Stimulated activated naive B cell treated with anti-CD40 and anti-IgM and Interleukin-4, amounts not matched to agents 10 μg/mL and 1 μg/mL and 100 μg/mL, for 72 hours (primary cell): ENCODE data around the gene LMLN.
"Not testable (repeated sequence)": the region's sequence is repeated elsewhere in the genome, so short reads cannot be mapped to it uniquely, and the experiment has no call there.

ENCODE experiments used
- ATAC-seq, 2 donors: fragments of 150-1000 bp; cut with Tn5 transposase; replicated peaks; 2 replicates each; pipeline ENCODE4 v1.10.0; 2021; ENCODE audit warnings: moderate library complexity in 1 of 2
- DNase-seq: peaks from one replicate; pipeline ENCODE4 v3.0.0; 2021
- H3K27ac Mint-ChIP-seq: one replicate; pipeline ENCODE4 v1.8.0; 2022; ENCODE audit warnings: mild to moderate bottlenecking, mixed read lengths
- H3K27me3 Mint-ChIP-seq, 2 donors: one replicate each; pipeline ENCODE4 v1.8.0; 2022; ENCODE audit warnings: mixed read lengths in 2 of 2
- H3K36me3 Mint-ChIP-seq, 2 donors: one replicate each; pipeline ENCODE4 v1.8.0; 2022; ENCODE audit warnings: mixed read lengths in 2 of 2, mild to moderate bottlenecking in 1 of 2
- H3K4me1 Mint-ChIP-seq, 2 donors: one replicate each; pipeline ENCODE4 v1.8.0; 2022; ENCODE audit warnings: mixed read lengths in 2 of 2, mild to moderate bottlenecking in 1 of 2
- H3K4me3 Mint-ChIP-seq, 2 donors: one replicate each; pipeline ENCODE4 v1.8.0; 2022; ENCODE audit warnings: mild to moderate bottlenecking in 2 of 2, mixed read lengths in 2 of 2, moderate library complexity in 1 of 2
- H3K9me3 Mint-ChIP-seq, 2 donors: one replicate each; pipeline ENCODE4 v1.8.0; 2022; ENCODE audit warnings: mixed read lengths in 2 of 2, mild to moderate bottlenecking in 1 of 2

Gene LMLN

DNA sequence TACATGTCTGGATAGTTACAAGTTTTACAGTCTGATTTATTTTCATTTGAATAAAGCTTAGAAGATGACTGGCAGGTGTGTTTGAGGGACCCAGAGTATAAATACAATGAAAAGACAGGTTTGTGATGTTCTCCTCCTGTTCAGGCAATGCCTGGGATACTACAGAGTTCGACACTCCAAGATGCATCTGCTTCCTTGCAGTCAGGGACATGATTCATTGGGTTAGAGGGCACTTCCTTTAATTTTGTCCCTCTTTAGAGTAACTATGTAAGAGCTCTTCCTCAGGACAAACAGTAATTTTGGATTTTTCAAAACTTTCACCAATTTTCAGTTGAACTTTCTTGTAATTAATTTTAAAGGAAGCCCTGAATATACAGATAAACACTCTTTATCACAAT, 102.0 kb downstream of the LMLN start:
- no peak overlapping the region for H3K27ac Mint-ChIP-seq

DNA sequence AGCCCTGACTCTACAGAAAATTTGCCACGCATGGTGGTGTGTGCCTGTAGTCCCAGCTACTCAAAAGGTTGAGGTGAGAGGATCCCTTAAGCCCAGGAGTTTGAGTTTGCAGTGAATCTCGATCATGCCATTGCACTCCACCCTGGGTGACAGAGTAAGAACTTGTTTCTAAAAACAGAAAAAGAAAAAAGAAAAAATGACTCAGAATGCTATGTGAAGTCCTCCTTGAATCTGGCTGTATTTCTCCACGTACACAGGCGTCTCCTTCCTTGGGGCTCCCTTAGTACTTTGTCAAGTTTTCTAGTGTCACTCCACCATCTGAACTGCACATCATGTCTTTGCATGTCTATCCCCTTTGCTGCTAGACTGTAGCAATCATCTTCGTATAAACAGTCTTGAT, 104.4 kb downstream of the LMLN start:
- ATAC-seq = no peak
- Mint-ChIP-seq H3K4me1 (peaks cover 17 to 32% of the 10 kb centered on the region in 2 donors), H3K4me3 (no peak overlapping the region), H3K36me3 (peaks cover 5 to 8% of the 10 kb centered on the region in 2 donors), H3K9me3 (no peaks in the 10 kb centered on the region), H3K27me3 (peaks cover 0 to 9% of the 10 kb centered on the region in 2 donors), H3K27ac (no peak overlapping the region)
- DNase-seq = no peak

More for the DNA sequence above, 102.0 kb downstream of the LMLN start:
- no peak overlapping the region for H3K4me3 Mint-ChIP-seq
- no peaks in the 10 kb centered on the region for H3K9me3 Mint-ChIP-seq
- peaks cover 0 to 16% of the 10 kb centered on the region in 2 donors for H3K27me3 Mint-ChIP-seq
- H3K4me1 Mint-ChIP-seq = peaks cover 11 to 18% of the 10 kb centered on the region in 2 donors
- DNase-seq (no peak), ATAC-seq (no peak)
- peaks cover 6 to 18% of the 10 kb centered on the region in 2 donors for H3K36me3 Mint-ChIP-seq

DNA sequence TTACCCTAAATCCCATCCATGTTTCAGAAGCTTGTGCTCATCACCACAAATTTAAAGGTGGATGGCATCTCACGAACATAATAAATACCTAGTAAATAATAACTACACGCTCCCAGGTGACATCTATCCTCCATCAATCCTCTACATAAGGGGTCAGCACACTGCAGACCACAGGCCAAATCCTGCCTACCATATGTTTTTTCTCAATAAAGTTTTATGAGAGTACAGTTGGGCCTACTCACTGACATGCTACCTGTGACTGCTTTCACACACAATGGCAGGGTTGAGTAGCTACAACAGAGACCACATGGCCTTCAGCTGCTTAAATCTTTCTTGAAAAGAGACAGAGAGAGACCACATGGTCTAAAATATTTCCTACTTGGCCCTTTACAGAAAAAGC, 105.9 kb downstream of the LMLN start:
- peaks cover 5 to 8% of the 10 kb centered on the region in 2 donors for H3K36me3 Mint-ChIP-seq
- H3K9me3 Mint-ChIP-seq = no peaks in the 10 kb centered on the region
- ATAC-seq = no peak
- peaks cover 17 to 32% of the 10 kb centered on the region in 2 donors for H3K4me1 Mint-ChIP-seq
- H3K27me3 Mint-ChIP-seq = peaks cover 0 to 4% of the 10 kb centered on the region in 2 donors
- H3K27ac Mint-ChIP-seq = peak overlapping the region; percentile 81
- DNase-seq = no peak
- H3K4me3 Mint-ChIP-seq = no peak overlapping the region

DNA sequence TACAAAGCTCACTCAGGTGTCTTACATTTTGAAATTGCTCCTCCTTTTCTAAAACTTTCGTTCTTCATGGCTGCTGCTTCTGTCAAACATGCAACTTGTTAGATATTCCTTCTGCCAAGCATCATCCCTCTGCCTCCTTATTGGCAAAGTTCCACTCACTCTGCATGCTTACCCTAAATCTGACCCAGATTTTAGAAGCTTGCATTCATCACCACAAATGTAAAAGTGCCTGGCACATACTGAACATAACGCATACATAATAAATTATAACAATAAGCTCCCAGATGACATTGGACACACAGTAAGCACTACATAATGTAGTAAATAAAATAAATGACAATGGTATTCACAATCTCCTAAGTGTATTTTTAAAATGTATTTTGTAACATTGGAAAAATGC, 107.4 kb downstream of the LMLN start:
- H3K27me3 Mint-ChIP-seq = peaks cover 0 to 4% of the 10 kb centered on the region in 2 donors
- H3K4me3 Mint-ChIP-seq = peak overlapping the region; percentile 14 to 31
- H3K4me1 Mint-ChIP-seq = peaks cover 24 to 43% of the 10 kb centered on the region in 2 donors
- DNase-seq (no peak), ATAC-seq (no peak)
- no peaks in the 10 kb centered on the region for H3K9me3 Mint-ChIP-seq
- H3K27ac Mint-ChIP-seq = peak overlapping the region; percentile 93
- H3K36me3 Mint-ChIP-seq = peaks cover 7 to 11% of the 10 kb centered on the region in 2 donors

DNA sequence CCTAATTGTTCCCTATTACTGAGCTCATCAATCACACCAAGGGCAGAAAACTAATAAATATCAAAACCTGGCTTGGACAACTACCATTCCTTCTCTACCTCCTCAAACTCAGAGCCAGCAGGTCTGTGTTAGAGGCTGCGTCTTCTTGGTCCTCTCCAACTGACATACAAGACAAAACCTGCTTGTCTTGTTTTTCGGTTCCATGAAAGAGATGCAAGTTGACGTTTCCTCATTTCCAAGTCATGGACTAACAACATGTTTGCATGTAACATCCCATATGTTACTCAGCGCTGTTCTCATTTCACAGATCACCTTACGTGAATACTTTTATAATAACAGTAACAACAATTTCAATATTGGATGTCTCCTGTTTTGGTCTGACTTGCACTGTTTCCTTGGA, 110.9 kb downstream of the LMLN start:
- H3K27ac Mint-ChIP-seq = no peak overlapping the region
- H3K36me3 Mint-ChIP-seq = peaks cover 2 to 7% of the 10 kb centered on the region in 2 donors
- peaks cover 0 to under 1% of the 10 kb centered on the region in 2 donors for H3K27me3 Mint-ChIP-seq
- H3K4me1 Mint-ChIP-seq = peaks cover 17 to 37% of the 10 kb centered on the region in 2 donors
- H3K9me3 Mint-ChIP-seq = no peaks in the 10 kb centered on the region
- no peak overlapping the region for H3K4me3 Mint-ChIP-seq
- no peak for DNase-seq
- ATAC-seq = no peak

- Mint-ChIP-seq H3K27ac (peak overlapping the region; percentile 14), H3K4me3 (no peak overlapping the region), H3K36me3 (peaks cover 4 to 10% of the 10 kb centered on the region in 2 donors), H3K4me1 (peaks cover 13 to 29% of the 10 kb centered on the region in 2 donors), H3K27me3 (peaks cover 0 to 5% of the 10 kb centered on the region in 2 donors), H3K9me3 (no peaks in the 10 kb centered on the region)
- DNase-seq (peak; percentile 50), ATAC-seq (peak; percentile 96 to 97)
These were observed 111.7 kb downstream of the LMLN start for GRCh38 chr3:198071602-198072287.

- Mint-ChIP-seq H3K4me1 (peaks cover 5 to 7% of the 10 kb centered on the region in 2 donors), H3K27me3 (peaks cover 0 to 13% of the 10 kb centered on the region in 2 donors)
- no peak for ATAC-seq
These were observed 116.8 kb downstream of the LMLN start for GRCh38 chr3:198076722-198077308.

GRCh38 chr3:198079771-198080520, 119.9 kb downstream of the LMLN start:
- H3K4me3 Mint-ChIP-seq = peak overlapping the region; percentile 89 to 95
- peak overlapping the region; percentile 93 for H3K27ac Mint-ChIP-seq
- DNase-seq (no peak), ATAC-seq (peak; percentile 54 to 63)
- peaks cover 3 to 7% of the 10 kb centered on the region in 2 donors for H3K36me3 Mint-ChIP-seq
- peaks cover 9 to 17% of the 10 kb centered on the region in 2 donors for H3K27me3 Mint-ChIP-seq
- H3K9me3 Mint-ChIP-seq = peaks cover 0 to 2% of the 10 kb centered on the region in 2 donors
- H3K4me1 Mint-ChIP-seq = peaks cover 0 to 1% of the 10 kb centered on the region in 2 donors

More at GRCh38 chr3:198076722-198077308, 116.8 kb downstream of the LMLN start:
- Mint-ChIP-seq H3K4me3 (no peak overlapping the region), H3K9me3 (no peaks in the 10 kb centered on the region), H3K27ac (no peak overlapping the region), H3K36me3 (peaks cover 5 to 7% of the 10 kb centered on the region in 2 donors)
- no peak for DNase-seq

DNA sequence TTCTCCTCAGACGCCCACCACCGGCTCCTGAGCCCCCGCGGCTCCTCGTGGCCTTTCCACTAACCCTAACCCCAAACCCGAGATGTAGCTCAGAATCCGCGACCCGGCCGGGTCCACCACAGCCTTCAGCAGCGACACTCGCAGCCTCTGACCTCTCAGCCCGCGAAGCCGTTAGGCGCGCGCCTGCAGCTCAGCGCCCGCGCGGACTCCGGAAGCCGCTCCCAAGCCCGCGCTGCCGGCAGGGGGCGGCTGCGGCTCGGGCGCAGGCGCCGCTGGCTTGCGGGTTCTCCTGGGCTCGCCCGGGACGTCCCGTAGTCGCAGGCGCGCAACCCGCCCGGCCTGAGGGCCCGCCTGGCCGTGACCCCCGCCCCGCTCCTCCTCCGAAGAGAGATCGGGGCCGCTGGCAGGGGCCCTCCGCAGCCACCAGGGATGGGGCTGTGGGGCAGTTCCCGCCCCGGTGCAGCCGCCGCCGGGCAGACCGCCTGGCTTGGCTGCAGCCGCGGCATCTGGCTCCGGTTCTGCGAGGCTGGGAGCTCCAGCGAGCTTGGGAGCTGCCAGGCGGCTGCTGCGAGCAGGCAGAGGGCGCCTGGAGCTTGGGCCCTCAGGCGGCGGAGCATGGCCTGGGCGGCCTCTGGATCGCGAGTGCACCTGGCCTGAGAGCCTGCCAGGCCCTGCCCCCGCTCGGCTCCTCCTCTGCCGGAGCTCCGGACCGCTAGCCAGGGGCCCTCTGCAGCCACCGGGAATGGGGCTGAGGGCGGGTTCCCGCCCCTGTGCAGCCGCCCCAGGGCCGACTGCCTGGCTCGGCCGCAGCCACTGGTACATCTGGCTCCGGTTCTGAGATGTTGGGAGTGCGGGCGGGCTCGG, 120.7 kb downstream of the LMLN start:
- Mint-ChIP-seq H3K27ac (peak overlapping the region; percentile 93), H3K27me3 (peaks cover 12 to 17% of the 10 kb centered on the region in 2 donors), H3K36me3 (peaks cover 3 to 6% of the 10 kb centered on the region in 2 donors), H3K4me3 (peak overlapping the region; percentile 89 to 95), H3K4me1 (peaks cover 0 to 1% of the 10 kb centered on the region in 2 donors), H3K9me3 (peaks cover 0 to 2% of the 10 kb centered on the region in 2 donors)
- DNase-seq = peak; percentile 79
- peak; percentile 89 to 91 for ATAC-seq

- no peak for DNase-seq
- ATAC-seq = no peak
- Mint-ChIP-seq H3K36me3 (peaks cover 0 to 1% of the 10 kb centered on the region in 2 donors), H3K9me3 (peaks cover 0 to 2% of the 10 kb centered on the region in 2 donors), H3K4me1 (peaks cover 0 to 1% of the 10 kb centered on the region in 2 donors), H3K27me3 (peaks cover 17 to 18% of the 10 kb centered on the region in 2 donors), H3K4me3 (peak overlapping the region; percentile 46 to 95), H3K27ac (no peak overlapping the region)
These were observed 121.4 kb downstream of the LMLN start for GRCh38 chr3:198081421-198081844.

- H3K27me3 Mint-ChIP-seq = peaks cover 19 to 24% of the 10 kb centered on the region in 2 donors
- not testable (repeated sequence) for H3K4me3 Mint-ChIP-seq, H3K9me3 Mint-ChIP-seq
These were observed 122.2 kb downstream of the LMLN start for GRCh38 chr3:198082226-198082625.

DNA sequence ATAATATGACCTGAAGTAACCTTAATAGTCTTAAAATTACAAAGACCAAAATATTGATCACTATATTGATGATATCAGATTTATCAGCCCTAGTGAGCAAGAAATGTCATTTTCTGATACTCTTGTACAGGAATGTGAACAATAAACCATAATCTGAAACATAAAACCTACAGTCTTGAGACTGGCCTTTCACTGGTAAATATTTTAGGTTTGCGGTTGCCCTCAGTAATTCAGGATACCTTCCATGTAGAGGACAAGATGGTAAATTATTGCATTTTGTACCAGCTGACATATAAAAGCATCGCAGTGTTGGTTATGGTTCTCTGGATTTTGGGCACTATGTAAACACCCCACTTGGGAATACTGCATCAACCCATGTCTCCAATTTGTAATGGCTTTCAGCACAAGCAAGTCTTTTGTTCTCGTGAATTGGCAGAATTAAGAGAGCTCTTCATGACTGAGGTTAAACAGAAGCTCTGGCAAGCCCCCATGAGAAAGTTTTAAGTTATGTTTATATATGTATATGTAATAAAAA, 128.5 kb downstream of the LMLN start:
- Mint-ChIP-seq H3K36me3 (peaks cover 0 to 3% of the 10 kb centered on the region in 2 donors), H3K9me3 (peaks cover 8% of the 10 kb centered on the region in 2 donors), H3K4me3 (no peak overlapping the region), H3K27me3 (peaks cover 30 to 39% of the 10 kb centered on the region in 2 donors), H3K4me1 (peaks cover 5 to 9% of the 10 kb centered on the region in 2 donors), H3K27ac (no peak overlapping the region)
- ATAC-seq (no peak), DNase-seq (no peak)

More at GRCh38 chr3:198082226-198082625, 122.2 kb downstream of the LMLN start:
- not testable (repeated sequence) for H3K36me3 Mint-ChIP-seq, H3K4me1 Mint-ChIP-seq, ATAC-seq, DNase-seq, H3K27ac Mint-ChIP-seq

DNA sequence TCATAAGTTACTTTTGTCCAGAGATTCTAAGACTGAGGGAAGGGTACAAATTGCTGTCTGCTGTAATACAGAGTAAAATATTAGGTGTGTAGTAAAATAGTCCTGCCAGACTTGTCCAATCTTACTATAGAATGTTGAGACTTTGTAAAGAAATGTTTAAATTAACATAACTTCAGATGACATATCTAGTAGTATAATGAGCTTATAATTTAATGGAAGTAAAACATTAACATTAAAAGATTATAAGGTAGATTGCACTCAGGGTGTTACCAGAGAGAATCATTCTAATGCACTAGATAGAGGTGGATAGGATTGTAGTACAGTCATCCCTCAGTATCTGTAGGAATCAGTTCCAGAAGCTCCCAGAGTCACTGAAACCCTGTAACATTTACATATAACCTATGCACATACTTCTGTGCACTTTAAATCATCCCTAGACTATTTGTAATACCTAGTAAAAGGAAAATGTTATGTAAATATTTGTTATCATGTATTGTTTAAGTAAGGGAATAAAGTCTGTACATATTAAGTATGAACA, 130.8 kb downstream of the LMLN start:
- no peak overlapping the region for H3K4me3 Mint-ChIP-seq
- no peak for DNase-seq
- H3K4me1 Mint-ChIP-seq = peaks cover 5 to 11% of the 10 kb centered on the region in 2 donors
- peaks cover 9% of the 10 kb centered on the region in 2 donors for H3K9me3 Mint-ChIP-seq
- H3K36me3 Mint-ChIP-seq = peaks cover 0 to 3% of the 10 kb centered on the region in 2 donors
- ATAC-seq = no peak
- H3K27ac Mint-ChIP-seq = no peak overlapping the region
- H3K27me3 Mint-ChIP-seq = peaks cover 33 to 40% of the 10 kb centered on the region in 2 donors
